CMK (cell line): ENCODE results near the gene PHF2.

Source experiments
- DNase-seq: peaks from one replicate; pipeline ENCODE4 v3.0.0-alpha.2; 2010; ENCODE audit warnings: low read depth

PHF2 gene

DNA sequence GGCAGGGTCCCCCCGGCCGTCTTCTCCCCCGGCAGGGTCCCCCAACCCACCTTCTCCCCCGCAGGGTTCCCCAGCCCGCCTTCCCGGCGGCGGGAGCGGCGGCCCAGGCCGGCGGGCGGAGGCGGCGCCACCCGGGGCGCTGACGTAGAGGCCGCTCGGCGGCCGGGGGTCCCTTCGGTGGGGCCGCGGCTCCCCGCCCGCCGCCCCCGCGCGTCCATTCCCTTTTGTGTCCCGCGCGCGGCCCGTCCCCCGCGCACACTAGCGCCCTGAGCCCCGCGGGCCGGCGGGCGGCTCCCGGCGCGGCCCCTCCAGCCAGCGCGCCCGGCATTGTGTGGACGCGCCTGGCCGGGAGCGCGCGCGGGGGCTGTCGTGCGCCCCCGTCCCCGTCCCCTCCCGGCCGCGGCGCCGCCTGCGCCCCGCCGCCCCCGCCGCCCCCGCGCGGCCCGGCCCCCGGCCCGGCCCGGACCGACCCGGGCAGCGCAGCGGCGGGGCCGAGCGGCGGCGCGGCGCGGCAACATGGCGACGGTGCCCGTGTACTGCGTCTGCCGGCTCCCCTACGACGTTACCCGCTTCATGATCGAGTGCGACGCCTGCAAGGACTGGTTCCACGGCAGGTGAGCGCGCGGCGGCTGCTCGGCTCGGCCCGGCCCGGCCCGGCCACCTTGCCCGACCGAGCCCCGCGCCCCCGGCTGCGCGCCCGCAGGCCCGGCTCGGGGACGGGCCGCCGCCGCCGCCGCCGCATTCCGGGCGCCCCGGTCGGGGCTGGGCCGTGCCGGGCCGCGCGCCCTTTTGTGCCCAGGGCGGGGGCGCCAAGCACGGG is at the start of gene PHF2:
TSS of gene PHF2 (plus strand) at position 327 of the 820 bp plus-strand sequence. CDS start at position 517, 190 bp downstream.
- DNase-seq, result no peak

DNA sequence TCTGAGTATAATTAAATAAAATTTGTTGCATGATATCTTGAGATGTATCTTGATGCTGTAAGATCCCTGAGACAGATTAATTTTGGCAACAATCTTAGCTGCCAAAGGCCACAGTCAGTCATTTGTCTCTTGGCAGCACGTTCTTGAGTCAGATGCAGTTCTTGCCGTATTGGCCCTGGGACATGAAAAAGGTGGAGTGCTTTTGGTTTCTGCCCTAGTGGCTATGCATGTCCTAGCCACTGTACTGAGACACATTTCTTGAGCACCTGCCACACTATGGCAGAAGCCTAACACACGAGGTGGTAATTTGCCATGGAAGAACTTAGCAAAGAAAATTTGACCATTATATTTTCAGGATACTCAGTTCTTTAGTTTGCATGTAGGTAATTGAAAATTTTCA is 45.0 kb upstream of the PHF2 start:
- no peak for DNase-seq

DNA sequence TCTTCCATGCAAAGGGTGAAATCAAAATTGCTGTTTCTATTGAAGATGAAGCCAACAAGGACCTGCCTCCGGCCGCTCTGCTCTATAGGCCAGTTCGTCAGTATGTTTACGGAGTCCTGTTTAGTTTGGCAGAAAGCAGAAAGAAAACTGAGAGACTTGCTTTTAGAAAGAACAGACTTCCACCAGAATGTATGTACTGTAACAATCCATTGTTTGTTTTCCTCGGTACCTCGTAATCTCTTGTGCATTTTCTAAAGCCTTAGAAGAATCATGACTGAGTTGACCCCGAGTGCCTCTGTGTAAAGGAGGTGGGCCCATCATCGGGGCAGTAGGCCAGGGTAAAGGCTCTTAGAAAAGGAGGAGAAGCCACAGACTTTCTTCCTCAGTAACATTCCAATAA is 44.2 kb upstream of the PHF2 start:
- DNase-seq, result no peak

DNA sequence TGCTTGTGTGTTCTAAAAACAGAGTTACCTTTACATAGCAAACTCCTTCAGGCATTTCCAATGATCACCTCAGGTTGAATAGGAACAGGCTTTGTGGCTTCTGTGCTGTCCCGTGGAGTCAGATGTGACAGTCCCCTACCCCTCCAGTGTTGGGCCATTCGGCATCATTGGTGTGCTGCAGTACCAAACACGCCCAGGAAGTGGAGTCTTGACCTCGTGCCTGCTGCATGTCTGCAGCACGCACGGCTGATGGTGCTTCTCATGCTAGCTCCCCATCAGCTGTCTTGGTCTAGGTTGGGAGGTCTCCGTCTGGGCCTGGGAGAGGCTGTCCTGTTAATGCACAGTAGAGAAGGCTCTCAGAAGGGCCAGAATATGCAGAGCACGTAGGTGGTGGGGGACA is 42.5 kb upstream of the PHF2 start:
- no peak for DNase-seq

DNA sequence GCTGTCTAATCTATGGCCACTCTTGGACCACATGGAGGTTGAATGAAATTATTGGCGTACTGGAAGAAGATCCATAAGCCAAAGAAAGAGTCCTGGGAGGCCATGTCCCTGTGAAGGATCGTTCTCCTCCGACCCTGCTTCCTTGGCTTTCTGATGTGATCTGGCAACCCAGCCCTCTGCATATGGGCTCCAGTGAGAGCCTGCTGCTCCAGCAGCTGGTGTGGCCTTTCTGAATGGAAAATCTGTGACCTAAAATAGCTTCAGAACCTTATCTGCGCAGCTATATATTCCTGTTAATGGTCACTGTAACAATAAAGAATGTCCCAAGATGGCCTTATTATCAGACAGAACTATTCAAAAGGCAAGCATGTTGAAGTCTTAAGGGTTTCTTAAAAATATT is 40.2 kb upstream of the PHF2 start:
- no peak for DNase-seq

DNA sequence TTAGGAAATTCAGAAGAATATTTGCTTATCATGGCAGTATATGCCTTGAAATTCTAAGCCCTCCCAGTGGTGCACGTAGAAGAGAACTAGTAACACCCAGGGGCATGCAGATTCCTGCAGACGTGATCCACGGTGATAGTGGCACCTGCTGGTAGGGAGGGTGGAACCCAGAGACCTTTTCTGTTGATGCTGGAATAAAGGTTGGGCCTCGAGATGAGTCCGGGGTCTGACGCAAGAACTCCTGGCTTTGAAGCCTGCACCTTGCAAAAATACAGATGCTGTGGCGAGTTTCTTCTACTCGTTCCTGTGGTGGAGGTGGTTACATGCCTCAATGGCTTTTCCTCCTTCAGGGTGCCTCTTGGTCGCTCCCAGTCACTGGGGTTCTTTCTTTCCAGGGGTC is 39.5 kb upstream of the PHF2 start:
- no peak for DNase-seq

DNA sequence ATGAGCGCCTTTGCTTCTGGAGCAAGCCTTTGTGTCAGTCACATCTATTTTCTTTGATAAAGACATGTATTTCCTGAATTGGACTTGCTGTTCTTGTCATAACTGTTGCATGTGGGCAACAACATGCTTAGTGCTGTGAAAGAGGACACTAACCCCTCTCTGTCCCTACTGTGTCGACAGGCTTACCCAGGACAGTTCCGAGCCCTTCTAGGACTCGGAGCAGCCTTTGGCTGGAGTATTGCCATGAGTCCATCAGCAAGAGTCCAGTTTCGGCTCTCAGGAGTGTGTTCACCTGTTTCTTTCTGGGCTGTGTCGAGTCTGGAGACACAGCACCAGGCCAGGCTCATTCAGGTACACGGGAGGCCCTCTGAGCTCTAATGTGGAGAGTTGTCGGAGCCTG is 36.1 kb upstream of the PHF2 start:
- DNase-seq, result no peak

DNA sequence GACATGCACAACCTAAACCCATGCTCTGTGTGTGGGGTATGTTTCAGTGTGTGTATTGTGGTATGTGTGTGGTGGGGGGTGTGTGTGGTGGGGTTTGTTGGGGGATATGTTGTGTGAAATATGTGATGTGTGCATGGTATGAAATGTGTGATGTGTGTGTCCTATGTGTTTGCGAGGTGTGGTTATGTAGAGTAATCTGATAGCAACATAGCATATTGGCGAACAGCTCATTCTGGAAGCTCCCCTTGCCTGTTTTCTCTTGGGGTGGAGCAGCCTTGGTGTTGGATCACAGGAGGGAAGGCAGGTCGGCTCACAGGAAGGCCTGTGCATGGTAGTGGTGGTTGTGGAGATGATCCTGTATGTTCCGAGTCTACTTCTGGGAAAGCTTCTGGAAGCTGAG is 35.4 kb upstream of the PHF2 start:
- DNase-seq, result no peak

DNA sequence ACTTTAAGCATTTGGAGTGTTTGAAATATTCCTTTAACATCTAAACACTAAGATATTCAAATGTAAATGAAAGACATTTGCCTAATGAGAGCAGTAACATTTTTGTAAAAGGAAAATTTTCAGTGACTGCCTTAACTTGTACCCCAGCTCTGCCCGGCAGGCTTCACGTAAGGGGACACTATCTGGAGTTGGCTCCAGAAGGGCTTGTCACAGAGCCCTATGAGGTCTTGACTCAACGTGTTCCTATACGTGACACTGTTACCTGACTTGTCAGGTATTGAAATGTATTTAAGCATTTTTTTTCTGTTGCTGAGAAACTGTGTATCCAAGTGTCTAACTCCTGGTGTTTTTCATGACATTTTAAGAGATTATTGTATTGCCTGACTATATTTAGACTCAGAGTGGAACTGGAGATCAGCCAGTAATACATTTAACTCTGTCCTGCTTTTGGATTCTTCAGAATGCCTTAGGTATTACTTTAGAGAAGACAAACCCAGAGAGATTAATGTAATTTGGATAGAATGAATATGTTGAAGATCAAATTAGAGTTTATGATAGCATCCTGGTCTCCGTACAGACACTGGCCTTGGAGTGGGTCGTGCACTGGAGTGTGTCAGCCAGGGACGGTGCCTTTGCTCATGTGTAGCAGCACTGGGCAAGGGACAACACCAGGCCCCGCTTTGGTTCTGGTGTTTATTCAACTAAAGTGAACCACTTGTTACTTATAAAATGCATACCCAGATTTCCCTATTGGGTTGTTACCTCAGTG is 34.6 kb upstream of the PHF2 start:
- no peak for DNase-seq

DNA sequence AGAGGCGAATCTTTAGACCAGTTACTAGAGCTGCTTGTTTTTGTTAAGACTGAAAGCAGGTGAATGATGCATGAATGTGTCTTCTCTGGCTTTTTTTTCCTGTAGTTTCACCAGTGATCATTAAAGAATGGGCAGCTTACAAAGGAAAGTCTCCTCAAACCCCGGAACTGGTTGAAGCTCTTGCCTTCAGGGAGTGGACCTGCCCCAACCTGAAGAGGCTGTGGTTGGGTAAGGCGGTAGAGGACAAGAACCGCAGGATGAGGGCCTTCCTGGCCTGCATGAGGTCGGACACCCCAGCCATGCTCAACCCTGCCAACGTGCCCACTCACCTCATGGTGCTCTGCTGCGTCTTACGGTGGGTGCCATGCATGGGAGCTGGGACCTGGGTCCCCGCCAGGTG is 33.3 kb upstream of the PHF2 start:
- no peak for DNase-seq

DNA sequence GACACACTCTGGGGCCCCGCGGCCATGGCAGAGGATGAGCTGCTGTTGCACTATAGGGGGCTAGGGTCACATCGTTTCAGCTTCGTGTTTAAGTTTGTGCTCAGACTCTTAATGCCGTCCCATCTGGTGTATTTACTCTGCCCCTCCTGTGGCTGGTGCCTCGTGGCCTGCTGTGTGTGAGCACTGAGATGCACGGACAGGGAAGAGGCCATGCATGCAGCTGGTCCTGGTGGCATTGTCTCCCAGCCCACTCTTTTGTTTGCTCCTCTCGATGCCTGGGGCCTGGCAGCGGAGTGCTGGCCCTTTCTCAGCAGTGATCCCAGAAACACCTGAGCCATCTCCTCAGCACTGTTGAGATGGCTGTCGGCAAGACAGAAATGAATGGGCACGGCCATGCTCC is 30.0 kb upstream of the PHF2 start:
- no peak for DNase-seq

DNA sequence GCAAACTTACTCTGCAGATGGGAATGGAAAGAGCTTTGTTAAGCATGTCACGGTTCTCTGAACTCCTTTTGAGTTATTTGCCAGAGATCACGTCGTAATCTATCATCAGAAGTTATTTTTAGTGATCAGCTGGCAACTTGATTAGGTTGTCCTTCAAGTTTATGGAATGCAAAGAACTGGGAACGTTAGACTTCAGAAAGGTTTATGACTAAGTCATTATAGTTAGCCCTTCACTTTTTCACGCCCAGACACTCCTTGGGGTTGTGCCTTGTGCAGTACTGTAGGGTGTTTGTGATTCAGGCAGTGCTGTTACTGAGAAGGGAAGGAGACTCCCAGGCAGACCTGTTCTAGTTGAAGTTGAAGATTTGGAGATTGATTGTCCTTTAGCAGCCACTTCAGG is 26.8 kb upstream of the PHF2 start:
- no peak for DNase-seq

DNA sequence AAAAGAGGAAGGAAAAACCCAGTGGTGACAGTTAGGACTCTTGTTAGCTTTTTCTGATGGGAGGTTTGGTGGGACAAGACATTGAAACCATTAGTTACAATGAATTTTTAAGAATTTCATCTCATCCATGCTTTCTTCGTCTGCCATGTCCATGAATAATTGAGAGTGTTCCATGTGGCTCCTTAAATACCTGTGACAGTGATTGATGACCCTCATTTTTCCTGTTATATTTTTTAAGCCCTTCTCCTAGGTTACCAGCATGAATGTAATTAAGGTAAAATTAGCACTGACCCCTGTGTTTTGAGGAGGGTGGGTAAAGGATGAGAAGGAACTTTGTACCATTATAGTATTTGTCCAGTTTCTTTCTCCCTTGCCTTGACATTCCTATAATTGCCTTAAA is 23.5 kb upstream of the PHF2 start:
- DNase-seq, result no peak

DNA sequence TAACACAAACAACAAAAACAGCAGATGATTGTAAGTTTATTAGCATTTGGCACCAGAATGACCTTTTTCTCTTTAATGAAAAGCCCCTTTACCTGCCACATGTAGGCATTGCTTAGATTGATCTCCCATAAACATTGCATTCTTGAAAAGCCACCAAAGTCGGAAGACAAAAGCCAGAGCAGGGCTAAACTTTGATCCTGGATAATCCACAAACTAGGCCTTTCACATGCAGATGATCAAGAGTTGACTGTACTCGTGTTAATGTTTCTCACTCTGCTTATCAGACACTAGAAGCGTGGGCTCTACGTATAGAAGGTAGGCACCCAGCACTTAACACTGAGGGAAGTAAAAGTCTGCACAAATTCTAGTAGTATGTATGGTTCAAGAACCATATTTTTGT is 21.0 kb upstream of the PHF2 start:
- DNase-seq, result no peak

DNA sequence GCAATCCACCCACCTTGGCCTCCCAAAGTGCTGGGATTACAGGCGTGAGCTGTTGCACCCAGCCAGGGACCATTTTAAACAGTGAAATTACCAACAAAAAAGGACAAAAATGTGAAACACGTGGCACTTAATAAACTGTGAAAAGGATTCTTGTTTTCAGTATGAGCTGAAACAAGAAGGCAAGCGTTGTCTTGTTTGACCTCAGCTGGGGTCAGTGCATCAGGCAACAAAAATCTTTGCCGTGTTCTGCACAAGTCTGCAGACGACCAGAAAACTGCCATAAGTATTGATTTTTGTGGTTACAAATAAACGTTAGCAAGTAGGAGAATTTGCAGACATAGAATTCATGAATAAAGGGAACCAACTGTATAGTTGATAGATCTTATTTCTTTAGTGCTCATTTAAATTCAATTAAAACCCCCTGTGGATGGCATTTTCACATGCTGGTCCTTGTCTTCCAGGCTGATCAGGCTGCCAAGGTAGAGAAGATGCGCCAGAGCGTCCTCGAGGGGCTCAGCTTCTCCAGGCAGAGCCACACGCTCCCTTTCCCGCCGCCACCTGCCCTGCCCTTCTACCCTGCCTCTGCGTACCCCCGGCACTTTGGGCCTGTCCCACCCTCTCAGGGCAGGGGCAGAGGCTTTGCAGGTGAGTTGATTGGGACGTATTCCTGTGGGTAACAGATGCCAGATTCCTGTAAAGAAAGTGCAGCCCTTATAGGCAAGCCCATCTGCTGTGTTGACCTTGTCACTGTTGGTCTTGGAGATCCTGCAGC is 18.8 kb upstream of the PHF2 start:
- no peak for DNase-seq

DNA sequence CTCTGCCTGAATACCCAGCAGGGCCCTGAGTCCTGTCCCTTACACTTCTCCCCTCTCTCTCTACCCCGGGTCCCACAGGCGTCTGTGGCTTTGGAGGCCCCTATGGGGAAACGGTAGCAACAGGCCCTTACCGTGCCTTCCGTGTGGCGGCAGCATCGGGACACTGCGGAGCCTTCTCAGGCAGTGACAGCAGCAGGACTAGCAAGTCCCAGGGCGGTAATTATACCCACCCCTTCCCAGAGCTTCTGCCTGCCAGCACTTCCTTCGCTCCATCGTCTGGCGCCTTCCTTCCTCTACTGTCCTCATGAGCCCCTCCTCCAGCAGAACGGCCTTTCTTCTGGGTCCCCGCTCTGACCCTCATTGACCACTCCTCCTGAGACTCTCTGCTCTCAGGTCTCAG is 17.9 kb upstream of the PHF2 start:
- DNase-seq, result no peak

DNA sequence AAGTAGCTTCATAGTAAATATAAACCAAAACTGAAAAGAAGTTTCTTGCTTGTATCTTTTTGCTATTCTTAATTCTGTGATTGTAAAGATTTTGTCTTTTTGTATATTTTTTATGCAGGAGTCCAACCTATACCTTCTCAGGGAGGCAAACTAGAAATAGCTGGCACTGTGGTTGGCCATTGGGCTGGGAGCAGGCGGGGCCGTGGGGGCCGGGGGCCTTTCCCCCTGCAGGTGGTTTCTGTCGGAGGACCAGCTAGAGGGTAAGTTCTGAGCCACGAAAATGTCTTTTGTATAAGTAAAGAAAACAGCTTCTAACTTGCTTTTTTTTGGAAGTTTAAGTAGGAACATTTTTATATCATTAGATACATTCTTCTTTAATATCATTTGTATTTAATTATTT is 15.4 kb upstream of the PHF2 start:
- no peak for DNase-seq

DNA sequence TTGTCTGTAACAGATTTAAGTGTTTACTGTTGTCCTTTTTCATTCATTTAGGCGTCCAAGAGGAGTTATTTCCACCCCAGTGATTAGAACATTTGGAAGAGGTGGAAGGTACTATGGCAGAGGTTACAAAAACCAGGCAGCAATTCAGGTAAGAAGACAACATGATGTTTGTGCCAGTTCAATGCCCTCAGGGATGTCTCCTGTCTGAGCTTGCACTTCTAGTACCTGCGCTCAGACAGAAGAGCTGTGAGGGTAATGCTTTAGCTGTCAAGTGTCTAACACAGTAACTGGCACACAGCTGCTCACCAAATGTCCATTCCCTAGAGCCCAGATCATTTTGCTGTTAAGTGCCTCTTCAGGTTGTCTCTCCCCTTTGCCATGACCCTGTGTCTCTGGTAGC is 14.2 kb upstream of the PHF2 start:
- no peak for DNase-seq

DNA sequence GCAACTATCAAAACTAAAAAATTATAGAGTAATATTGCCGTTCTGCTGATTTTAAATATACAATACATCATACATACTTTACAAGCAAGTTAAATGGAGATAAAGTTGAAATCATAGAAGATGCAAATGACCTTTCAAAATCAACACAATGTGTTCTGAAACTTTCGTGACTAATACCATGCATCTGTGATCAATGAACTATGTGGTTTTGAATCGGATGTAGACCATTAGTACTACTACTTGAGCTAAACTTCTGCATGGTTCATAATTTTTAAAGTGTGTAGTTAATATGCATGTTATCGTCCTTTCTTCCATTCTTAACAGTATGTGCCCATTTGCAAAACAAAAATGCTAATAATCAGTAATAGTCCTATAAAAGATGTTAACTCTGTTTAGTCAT is 11.3 kb upstream of the PHF2 start:
- no peak for DNase-seq

DNA sequence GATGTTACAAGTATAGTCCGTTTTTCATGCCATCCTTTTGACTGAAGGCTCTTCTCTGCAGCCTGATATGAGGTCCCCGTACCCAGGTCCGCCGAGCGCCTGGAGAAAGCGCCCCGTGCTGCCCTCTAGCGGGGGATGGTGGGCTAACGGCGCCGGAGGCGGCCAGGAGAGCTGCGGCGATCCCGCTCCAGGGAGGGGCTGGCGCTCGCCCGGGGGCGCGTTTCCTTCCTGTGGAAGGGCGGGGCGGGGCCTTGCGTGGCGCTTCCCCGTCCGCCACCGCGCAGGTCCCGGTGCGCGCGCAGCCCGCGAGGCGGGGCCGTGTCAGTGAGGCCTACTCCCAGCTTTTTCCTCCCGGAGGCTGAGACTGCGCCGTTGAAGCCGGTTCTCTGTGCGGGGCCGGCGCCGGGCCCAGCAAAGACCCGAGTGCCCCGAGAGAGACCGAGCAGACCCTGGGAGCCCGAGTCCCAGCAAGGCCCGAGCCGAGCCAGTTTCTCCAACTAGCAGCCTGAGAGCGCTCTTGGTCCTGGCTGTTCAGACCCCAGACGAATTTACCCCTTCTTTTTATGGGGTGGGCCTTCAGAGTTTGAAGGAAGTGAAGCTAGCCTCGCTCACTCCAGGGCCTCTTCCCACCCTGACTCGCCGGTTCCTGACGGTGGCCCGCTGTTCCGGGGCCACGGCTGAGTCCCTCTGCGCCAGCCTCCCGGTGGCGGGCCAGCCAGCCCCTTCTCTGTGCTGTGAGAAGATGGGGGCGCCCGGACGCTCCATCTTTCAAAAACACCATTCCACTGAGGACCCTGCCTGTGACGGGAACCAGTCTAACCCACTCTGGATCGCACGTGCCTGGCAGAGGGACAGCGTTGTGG is 9.7 kb upstream of the PHF2 start:
- DNase-seq, result peak; percentile 70

DNA sequence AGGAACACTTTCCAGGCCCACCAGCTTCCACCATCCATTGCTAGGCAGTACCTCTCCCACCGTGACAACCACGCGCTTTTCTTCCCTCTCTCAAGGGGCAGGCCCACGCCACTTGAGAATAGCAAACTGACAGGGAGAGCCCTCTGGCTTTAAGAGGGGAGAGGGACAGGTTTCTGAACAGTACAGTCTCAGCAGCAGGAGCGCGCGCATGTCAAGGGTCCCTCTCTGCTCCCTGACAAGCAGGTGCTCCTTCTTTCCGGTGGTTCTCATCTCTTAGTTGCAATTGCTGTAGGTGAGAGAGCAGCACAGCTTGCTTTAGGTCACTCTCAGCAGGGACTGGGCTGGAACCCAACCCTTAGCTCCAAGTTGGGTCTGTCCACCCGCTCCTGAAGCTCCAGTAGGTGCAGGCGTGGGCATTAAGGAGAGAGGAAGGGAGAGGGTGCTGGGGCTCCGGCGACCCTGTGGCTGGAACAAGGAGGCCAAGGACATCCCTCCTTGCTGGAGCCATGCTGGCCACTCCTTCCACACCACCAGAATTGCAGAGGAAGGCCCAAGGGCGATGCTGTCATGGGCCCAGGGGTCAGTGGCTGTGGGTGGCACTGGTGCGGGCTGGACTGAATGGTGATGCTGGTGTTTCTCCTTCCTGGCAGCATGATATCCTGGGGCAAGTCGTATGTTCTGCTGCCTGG is 9.0 kb upstream of the PHF2 start:
- DNase-seq, result no peak
